BE2C (cell line): ENCODE measurements around the gene MAP2K5.

ENCODE experiments used
- DNase-seq: peaks from one replicate; pipeline ENCODE4 v3.0.0-alpha.2; 2020
- H3K27me3 ChIP-seq: fragments of 250-450 bp; sonication (Bioruptor Pico); 2 replicates; pipeline ENCODE4 v1.5.1; 2020; ENCODE audit warnings: mild to moderate bottlenecking
- H3K36me3 ChIP-seq: fragments of 250-450 bp; sonication (Bioruptor Pico); 2 replicates; pipeline ENCODE4 v1.5.1; 2020; ENCODE audit warnings: mild to moderate bottlenecking
- H3K4me1 ChIP-seq: fragments of 250-450 bp; sonication (Bioruptor Pico); 2 replicates; pipeline ENCODE4 v1.5.1; 2020
- H3K4me3 ChIP-seq: 2 replicates; pipeline ENCODE4 v1.5.1; 2011; ENCODE audit warnings: low read depth, low read length
- H3K9me3 ChIP-seq: fragments of 250-450 bp; sonication (Bioruptor Pico); 2 replicates; pipeline ENCODE4 v1.5.1; 2020
- TF ChIP-seq, protein P1 (sequence below): IDR thresholded peaks from 2 replicates; pipeline ENCODE4 v1.5.1; 2012; ENCODE audit warnings: mild to moderate bottlenecking, low read depth, low read length

The MAP2K5 gene

DNA sequence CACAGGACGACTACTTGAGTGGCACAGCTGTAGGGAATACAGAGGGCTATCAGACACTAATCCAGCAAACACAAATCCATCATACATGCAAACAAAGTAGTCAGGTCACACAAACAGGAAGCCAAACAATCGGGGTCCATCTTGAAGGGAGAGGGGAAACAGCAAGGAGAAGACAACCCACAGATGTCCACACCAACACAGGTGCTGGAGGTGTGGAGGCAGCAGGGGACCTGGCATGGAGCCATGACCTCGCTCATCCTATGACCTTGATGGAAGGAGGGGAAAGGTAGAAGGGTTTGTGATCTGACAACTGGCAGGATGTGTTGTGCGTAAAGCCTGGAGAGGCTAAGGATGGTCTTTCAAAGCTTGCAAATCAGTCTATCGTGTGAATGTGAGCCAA lies 242.9 kb downstream of the MAP2K5 start:
- H3K4me1 ChIP-seq: peaks cover 9% of the 10 kb centered on the region
- no peaks in the 10 kb centered on the region for H3K9me3 ChIP-seq
- DNase-seq: no peak
- TF ChIP-seq, protein P1, sequence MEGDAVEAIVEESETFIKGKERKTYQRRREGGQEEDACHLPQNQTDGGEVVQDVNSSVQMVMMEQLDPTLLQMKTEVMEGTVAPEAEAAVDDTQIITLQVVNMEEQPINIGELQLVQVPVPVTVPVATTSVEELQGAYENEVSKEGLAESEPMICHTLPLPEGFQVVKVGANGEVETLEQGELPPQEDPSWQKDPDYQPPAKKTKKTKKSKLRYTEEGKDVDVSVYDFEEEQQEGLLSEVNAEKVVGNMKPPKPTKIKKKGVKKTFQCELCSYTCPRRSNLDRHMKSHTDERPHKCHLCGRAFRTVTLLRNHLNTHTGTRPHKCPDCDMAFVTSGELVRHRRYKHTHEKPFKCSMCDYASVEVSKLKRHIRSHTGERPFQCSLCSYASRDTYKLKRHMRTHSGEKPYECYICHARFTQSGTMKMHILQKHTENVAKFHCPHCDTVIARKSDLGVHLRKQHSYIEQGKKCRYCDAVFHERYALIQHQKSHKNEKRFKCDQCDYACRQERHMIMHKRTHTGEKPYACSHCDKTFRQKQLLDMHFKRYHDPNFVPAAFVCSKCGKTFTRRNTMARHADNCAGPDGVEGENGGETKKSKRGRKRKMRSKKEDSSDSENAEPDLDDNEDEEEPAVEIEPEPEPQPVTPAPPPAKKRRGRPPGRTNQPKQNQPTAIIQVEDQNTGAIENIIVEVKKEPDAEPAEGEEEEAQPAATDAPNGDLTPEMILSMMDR: no peak
- no peak overlapping the region for H3K4me3 ChIP-seq
- H3K27me3 ChIP-seq: no peaks in the 10 kb centered on the region
- H3K36me3 ChIP-seq: no peaks in the 10 kb centered on the region

DNA sequence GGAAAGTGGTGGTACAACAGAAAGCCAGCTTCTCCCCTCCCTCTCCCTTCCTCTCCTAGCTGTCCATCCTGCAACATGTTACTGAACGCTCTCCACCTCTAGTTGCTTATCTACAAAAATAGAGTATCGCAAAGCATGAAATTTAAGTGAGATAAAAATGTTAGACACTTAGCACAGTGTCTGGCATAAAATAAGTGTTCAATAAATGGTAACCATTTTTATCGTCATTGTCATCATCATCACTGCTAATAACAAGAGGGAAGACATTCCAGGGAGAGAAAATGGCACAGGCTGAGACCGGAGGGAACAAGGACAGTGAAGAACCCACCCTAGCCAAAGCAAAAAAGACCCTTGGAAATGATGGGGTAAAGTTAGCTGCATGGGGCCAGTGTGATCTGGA lies 244.1 kb downstream of the MAP2K5 start:
- Histone ChIP-seq H3K36me3 (no peaks in the 10 kb centered on the region), H3K9me3 (no peaks in the 10 kb centered on the region), H3K4me1 (peaks cover 4% of the 10 kb centered on the region), H3K27me3 (no peaks in the 10 kb centered on the region), H3K4me3 (no peak overlapping the region)
- DNase-seq: no peak
- TF ChIP-seq, protein P1: no peak

DNA sequence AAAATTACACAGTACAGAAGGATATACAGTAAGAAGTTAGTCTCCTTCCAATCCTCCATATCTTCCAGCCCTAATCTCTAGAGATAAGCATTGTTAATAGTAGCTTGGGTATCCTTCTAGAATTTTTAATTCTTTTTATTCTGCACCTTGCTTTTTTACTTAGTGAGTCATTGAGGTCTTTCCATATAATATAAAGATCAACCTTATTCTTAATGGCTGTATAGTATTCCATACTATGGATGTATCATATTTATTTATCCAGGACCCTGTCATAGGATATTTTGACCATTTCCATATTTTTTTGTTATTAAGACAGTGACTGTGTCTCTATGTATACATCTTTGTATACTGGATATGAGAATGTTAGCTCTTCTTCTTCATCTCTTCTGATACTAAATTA lies 246.5 kb downstream of the MAP2K5 start:
- no peaks in the 10 kb centered on the region for H3K36me3 ChIP-seq
- H3K4me1 ChIP-seq: no peaks in the 10 kb centered on the region
- no peak for DNase-seq
- TF ChIP-seq, protein P1: no peak
- H3K27me3 ChIP-seq: no peaks in the 10 kb centered on the region
- H3K4me3 ChIP-seq: no peak overlapping the region
- no peaks in the 10 kb centered on the region for H3K9me3 ChIP-seq

DNA sequence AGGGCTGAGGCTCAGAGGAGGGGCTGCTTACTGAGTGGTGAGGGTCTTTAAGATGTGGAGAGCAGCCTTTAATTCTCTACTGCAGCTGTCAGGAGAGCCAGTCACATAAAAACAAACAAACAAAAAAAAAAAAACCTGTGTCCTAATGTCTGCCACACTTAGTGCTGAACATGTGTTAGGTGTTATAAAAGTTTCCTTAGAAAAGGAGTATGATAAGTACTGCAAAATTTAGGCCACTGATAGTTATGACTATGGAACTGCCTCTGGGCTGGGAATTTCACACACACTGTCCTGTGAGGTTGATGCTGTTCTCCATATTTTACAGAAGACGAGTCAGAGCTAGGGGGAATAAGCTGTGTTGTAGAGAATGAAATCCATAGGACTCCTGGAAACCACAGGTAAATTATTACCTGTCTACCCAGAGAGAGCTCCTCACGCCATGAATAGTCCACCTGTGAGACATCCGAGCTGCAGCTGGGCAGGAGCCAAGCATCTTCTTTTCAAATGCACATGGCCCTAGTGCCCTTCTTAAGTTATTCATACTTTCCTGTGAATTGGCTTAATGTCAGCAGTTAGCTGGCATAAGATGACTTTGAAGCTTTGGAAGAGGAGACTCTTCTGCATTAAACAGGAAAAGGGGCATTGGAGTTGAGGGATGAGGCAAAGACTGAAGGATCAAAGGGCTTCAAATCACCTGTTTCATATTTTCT lies 248.3 kb downstream of the MAP2K5 start:
- Histone ChIP-seq H3K9me3 (no peaks in the 10 kb centered on the region), H3K4me1 (no peaks in the 10 kb centered on the region), H3K27me3 (no peaks in the 10 kb centered on the region), H3K4me3 (no peak overlapping the region), H3K36me3 (no peaks in the 10 kb centered on the region)
- DNase-seq: no peak
- TF ChIP-seq, protein P1: no peak

DNA sequence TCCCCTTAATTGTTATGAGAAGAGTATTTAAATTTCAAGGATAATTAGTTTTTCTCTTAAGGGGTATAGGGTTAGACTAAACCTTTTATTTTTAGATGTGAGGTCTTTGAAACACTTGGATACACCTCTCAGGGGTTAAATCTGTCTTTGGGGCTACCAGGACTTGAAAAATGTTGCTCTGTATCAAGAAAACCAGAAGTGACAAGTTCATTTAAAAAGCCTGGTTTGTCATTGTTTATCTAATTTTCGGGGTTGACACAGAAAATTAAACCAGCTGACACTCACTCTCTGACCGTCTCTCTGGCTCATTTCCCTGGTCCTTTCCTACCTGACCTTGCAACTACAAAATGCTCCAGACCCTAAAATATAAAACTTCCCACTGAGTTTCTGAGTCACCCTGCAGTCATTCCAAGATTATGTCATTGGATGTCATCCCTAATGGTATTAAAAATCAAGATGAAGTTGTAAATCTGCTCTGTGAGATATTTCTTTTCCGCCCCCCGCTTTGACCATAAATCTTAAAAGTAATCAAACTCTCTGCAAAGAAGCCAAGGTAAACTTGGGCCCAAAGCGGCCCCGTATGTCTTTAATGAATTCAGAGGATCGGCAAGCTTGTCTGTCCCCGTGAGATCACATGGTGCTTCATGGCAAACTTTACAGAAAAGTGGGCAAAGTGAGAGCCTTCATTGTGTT lies 249.9 kb downstream of the MAP2K5 start:
- Histone ChIP-seq H3K9me3 (no peaks in the 10 kb centered on the region; the same call in 1 of the 2 replicates), H3K27me3 (no peaks in the 10 kb centered on the region), H3K4me1 (peaks cover 8% of the 10 kb centered on the region; the same call in 1 of the 2 replicates), H3K4me3 (no peak overlapping the region), H3K36me3 (no peaks in the 10 kb centered on the region)
- TF ChIP-seq, protein P1: no peak
- no peak for DNase-seq

DNA sequence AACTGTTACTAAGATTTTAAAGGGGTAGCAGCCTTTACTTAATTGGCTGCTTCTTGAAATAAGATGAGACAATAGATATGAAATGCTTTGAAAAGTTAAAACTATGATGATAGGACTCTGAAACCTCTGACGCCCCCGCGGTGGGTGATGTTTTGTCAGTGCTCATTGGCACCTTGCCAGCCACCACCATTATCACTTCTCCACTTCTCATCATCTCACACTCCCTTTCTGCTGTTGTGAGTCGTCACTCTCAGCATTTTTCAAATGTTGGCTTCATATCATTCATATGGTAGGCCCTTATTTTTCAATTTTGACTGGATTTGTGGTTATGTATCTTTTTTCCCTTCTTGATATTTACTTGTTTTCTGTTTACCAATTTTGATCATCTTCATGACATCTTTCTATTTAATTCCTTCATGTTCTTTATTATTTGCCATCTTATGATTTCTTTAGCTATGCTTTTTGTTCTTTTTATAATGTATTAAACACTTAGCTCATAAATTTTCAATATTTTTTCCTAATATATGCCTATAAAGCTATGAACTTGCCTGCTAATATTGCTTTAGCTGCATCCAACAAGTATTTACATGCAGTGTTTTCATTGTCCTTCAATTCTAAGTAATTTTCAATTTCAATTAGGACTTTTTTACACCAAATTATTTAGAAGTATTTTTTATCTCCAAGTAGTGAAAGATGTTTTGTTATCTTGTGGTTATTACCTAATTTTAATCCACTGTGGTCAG lies 252.5 kb downstream of the MAP2K5 start:
- no peaks in the 10 kb centered on the region for H3K36me3 ChIP-seq
- H3K4me1 ChIP-seq: peaks cover 17% of the 10 kb centered on the region
- no peak overlapping the region for H3K4me3 ChIP-seq
- H3K27me3 ChIP-seq: no peaks in the 10 kb centered on the region
- no peaks in the 10 kb centered on the region; the same call in 1 of the 2 replicates for H3K9me3 ChIP-seq
- DNase-seq: no peak
- TF ChIP-seq, protein P1: no peak
